Right ventricle myocardium inferior (tissue), 1 donor: ENCODE results near the gene C19orf38. TPM values are rescaled to one million over a fixed set of nuclear protein-coding genes. Genes with fewer than 3 reads are reported as not detected.

ENCODE experiments used
- ATAC-seq: fragments of 200-7000 bp; cut with Tn5 transposase; one replicate; pipeline ENCODE4 v1.9.1; 2020; ENCODE audit warnings: mild to moderate bottlenecking, moderate library complexity
- DNase-seq: peaks from one replicate; pipeline ENCODE4 v3.0.0; 2021; ENCODE audit errors: missing footprints
- intact Hi-C: fragments of 100-400 bp; cut with DNase I; formaldehyde crosslinking; loops from one replicate; pipeline ENCODE4 v1.11.0; 2022
- total RNA-seq: library from RNA; stranded (reverse); fragmentation: NEBNext Ultra II Directional; extraction: Animal tissue kit (Norgen Biotek cat#: 25700); gene quantifications from one replicate; pipeline ENCODE4 v1.2.1, GENCODE V29; 2021
- donor health status: DM: no; HTN: yes; CAD: no; lungs with severe emphysema.

The C19orf38 gene
- total RNA-seq, 1 donor from 2014 or later = 1.5 TPM

DNA sequence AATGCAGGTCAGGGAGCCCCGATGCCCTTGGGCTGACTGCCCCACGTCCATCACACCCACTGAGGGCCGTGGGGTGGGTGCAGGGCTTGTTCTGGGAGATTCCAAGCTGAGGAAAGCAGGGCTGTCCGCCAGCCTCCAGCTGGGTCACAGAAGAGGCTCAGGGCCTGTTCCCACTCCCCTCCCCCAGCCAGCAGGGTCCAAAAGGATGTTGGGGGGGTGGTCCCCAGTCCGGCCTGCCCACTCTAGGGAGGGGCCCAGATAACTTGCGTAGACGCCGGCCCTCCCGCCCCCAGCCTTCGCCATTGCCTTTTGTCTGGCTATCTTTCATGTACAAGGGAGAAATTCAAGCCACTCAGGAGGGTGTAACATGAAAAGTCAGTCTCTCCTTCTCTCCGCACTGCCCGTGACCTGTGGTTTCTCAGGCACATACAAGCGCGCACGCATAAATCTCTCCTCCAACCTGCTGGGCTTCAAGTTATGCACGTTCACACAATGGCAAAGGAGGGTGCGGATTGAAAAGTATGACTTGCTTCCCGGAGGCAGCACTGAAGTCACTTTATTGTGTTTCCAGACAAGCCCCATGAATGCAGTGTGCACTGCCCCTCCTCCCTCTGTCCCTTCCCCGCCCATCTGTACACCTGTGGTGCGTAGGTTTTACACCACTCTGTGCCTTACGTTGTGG lies 43.3 kb downstream of the C19orf38 start:
- intact Hi-C loops = no loop called here
- DNase-seq (peak; percentile 79), ATAC-seq (peak; percentile 43)

- intact Hi-C loops = no loop called here
- DNase-seq (no peak), ATAC-seq (peak; percentile 75)
Measured at GRCh38 chr19:10892256-10892655, 44.0 kb downstream of the C19orf38 start.

- DNase-seq = no peak
- intact Hi-C loops = no loop called here
- ATAC-seq = no peak
Measured at GRCh38 chr19:10894911-10895213, 46.6 kb downstream of the C19orf38 start.

GRCh38 chr19:10895363-10895762 lies 47.1 kb downstream of the C19orf38 start:
- DNase-seq = no peak
- intact Hi-C loops = no loop called here
- no peak for ATAC-seq

DNA sequence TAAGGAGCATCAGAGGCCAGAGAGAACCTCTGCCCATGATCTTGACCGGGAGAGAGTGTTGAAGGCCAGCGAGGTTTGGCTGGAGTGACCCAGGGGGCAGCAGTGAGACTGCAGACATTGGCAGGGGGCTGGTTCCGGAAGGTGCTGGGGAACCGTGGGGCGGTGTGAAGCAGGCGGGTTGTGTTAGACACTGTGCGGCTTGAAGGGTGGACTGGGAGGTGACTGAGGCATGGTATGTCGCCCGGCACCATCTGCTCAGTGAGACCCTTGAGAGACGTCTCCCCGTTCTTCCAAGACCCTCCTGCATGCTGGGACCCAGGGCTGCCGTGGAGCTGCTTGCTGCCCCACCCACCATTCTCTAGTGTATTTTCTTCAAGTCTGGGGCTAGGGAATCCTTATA lies 47.7 kb downstream of the C19orf38 start:
- intact Hi-C loops = no loop called here
- no peak for ATAC-seq
- DNase-seq = no peak

DNA sequence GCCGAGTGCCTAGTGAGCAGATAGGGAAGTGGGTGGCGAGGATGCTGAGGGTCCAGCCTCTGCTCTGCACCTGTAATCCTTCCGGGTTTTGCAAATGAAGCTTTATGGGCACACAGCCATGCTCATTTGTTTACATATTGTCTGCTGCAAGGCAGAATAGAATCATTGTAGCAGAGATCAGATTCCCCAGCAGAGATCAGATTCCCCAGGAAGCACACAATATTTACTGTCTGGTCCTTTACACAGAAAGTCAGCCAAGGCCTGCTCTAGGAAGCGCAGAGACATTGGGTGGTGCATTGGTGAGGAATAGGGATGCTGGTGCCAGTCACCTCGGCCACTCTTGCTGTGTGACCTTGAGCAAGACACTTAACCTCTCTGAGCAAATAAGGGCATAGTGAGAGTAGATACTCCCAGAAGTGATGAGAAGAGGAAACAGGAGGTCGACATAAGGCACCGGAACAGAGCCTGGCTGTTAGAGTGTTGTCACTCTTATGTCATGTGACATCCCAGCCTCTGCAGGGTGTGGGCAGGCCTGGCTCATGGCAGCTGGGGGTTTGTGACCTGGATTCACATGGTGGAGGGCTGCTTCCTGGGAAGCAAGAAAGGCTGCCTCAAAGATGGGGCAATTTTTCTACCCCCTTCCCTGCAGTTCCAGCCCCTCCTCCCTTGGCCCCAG lies 48.8 kb downstream of the C19orf38 start:
- intact Hi-C loops = no loop called here
- ATAC-seq (no peak), DNase-seq (no peak)

GRCh38 chr19:10898633-10899032 lies 50.4 kb downstream of the C19orf38 start:
- DNase-seq (no peak), ATAC-seq (peak; percentile 22)
- intact Hi-C loops = no loop called here

- DNase-seq (no peak), ATAC-seq (peak; percentile 85)
- intact Hi-C loops = no loop called here
Measured at GRCh38 chr19:10899151-10899653, 51.0 kb downstream of the C19orf38 start.

GRCh38 chr19:10907925-10908324 lies 59.7 kb downstream of the C19orf38 start:
- intact Hi-C loops = no loop called here
- no peak for ATAC-seq
- DNase-seq = no peak

DNA sequence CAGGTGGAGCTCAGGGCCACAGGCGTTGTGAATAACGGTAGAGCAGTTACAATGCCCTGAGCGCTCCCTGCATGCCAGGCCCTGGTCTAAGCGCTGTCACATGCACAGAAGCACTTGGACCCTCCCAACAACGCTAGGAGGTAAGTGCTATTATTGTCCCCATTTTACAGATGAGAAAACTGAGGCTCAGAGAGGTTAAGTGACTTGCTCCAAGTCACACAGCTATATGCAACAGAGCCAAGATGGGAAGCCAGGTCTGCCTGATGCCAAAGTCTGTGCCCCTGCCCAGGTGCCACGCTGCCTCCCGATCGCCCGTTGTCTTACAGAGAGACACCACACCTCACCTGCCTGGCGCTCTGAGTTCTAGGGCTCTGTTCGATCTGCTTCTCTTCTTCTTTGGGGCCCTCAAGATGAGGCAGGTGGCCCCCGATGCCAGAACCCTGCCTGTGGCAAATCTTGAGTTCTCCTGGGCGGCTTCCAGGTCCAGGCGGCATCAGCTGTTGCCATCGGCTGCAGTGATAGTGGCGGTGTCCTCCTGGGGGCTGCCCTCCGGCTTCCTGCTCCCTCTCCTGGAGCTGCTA lies 60.3 kb downstream of the C19orf38 start:
- DNase-seq (no peak), ATAC-seq (no peak)
- intact Hi-C loops = no loop called here

- DNase-seq = no peak
- no peak for ATAC-seq
- intact Hi-C loops = no loop called here
Measured at GRCh38 chr19:10911579-10912363, 63.6 kb downstream of the C19orf38 start.

GRCh38 chr19:10912619-10913018 lies 64.4 kb downstream of the C19orf38 start:
- DNase-seq (no peak), ATAC-seq (no peak)
- intact Hi-C loops = no loop called here

GRCh38 chr19:10913716-10914340 lies 65.6 kb downstream of the C19orf38 start:
- DNase-seq (no peak), ATAC-seq (no peak)
- intact Hi-C loops = no loop called here

GRCh38 chr19:10915130-10916091 lies 67.2 kb downstream of the C19orf38 start:
- intact Hi-C loops = no loop called here
- ATAC-seq = no peak
- no peak for DNase-seq

DNA sequence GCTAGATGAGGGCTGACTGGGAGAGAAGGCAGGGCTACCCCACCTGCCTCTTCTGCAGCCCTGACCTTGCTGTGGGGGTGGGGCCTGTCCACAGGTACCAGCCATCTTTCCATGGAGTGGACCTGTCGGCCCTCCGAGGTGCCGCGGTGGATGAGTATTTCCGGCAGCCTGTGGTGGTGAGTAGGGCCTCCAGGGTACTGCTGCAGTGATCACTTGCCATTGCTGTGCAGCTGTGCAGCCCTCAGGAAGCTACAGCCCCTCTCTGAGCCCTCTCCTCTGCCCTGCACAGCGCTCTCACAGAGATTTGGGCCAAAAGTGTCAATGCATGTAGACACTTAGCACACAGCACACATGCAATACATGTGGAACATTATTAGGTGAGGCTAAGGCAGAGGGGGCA lies 68.4 kb downstream of the C19orf38 start:
- no peak for DNase-seq
- intact Hi-C loops = no loop called here
- no peak for ATAC-seq

DNA sequence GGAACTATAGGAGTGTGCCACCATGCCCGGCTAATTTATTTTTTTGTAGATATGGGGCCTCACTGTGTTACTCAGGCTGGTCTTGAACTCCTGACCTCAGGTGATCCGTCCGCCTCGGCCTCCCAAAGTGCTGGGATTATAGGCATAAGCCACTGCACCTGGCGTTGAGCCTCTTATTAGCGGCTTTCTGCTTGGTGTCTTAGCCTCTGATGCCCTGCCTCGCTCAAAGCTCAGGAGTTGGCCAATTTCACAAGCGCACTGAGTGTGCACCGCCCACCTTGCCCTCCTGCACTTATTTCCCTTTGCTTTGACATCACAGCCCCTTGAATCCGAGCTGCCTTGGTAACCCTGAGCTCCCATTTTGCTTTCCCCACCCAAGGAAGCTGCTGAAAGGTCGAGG lies 70.1 kb downstream of the C19orf38 start:
- intact Hi-C loops = no loop called here
- ATAC-seq (no peak), DNase-seq (peak; percentile 14)
